Fibroblast of pulmonary artery (primary cell): ENCODE measurements around the gene S100G.

Experiments
- DNase-seq: peaks from one replicate; pipeline ENCODE4 v3.0.0-alpha.2; 2010; ENCODE audit warnings: low read depth
- H3K4me3 ChIP-seq: replicated peaks from 2 replicates; pipeline ENCODE4 v1.5.1; 2011; ENCODE audit warnings: low read depth, mild to moderate bottlenecking, control low read depth, low read length, moderate library complexity
- CTCF ChIP-seq: IDR thresholded peaks from 2 replicates; pipeline ENCODE4 v1.5.1; 2011; ENCODE audit warnings: mild to moderate bottlenecking, control low read depth, low read length, inconsistent platforms; ENCODE audit errors: missing control alignments

S100G gene

DNA sequence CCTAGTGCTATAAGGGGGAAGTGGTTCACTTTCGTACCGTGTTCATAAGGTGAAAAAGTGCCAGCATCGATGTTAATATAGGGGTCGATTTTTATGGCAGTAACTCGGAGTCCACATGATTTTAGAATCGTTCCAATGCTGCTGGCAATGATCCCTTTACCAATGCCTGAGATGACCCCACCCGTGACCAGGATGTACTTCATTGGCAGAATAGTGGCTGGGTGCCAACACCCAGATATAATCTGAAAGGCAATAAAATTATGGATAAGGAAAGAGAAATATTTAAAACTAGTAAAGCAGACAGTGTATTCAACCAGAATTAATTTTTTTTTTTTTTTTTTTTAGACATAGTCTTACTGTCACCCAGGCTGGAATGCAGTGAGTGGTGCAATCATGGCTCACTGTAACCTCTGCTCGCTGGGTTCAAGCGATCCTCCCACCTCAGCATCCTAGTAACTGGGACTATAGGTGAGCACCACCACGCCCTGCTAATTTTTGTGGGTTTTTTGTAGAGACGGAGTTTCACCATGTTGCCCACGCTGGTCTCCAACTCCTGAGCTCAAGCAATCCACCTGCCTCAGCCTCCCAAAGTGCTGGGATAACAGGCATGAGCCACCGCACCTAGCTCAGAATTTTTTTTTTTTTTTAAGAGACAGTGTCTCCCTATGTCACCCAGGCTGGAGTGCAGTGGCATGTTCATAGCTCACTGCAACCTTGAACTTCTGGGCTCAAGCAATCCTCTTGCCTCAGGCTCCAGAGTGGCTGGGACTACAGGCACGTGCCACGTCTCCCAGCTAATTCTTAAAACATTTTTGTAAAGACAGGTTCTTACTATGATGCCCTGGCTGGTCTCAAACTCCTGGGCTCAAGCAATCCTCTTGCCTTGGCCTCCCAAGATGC is 53.0 kb downstream of the S100G start:
- no peak for TF ChIP-seq CTCF
- H3K4me3 ChIP-seq, result no peak overlapping the region
- DNase-seq, result no peak
